NT2/D1 (cell line): ENCODE measurements around the gene NR2E1.

Experiments used
- SUZ12 ChIP-seq: IDR thresholded peaks from 2 replicates; pipeline ENCODE4 v1.6.1; 2011; ENCODE audit not compliant: insufficient read length, insufficient read depth; ENCODE audit errors: extremely low read depth
- YY1 ChIP-seq: IDR thresholded peaks from 2 replicates; pipeline ENCODE4 v1.6.1; 2011; ENCODE audit not compliant: insufficient read length, insufficient read depth
- ZNF274 ChIP-seq: IDR thresholded peaks from 2 replicates; pipeline ENCODE4 v1.6.1; 2011; ENCODE audit warnings: mild to moderate bottlenecking, low read depth, low read length

DNA sequence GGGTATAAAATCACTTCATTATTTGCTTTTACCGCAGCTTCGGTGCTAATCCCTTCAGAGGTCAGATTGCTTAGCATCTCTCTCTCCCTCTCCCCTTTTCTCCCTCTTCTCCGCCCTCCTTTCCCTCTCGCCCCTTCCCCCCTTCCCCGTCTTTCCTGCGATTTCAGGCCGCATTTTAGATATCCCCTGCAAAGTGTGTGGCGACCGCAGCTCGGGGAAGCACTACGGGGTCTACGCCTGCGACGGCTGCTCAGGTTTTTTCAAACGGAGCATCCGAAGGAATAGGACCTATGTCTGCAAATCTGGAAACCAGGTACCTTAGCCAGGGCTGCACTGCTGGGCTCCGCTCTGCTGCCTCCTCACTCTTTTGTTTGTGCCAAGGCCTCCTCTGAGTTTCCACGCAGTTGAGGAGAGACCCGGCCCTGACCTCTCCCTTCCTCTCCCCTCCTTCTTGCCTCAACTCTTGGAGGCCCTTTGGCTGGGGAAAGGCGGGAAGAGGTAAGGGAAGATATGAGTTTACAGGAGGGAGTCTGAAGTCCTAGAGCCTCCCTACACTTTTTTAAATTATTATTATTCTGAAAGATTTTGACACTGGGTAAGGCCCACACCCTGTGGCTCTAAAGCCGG, 5.6 kb downstream of the NR2E1 start:
- TF ChIP-seq ZNF274 (no peak), YY1 (no peak), SUZ12 (peak; percentile 93)
